HG03060 (cell line): ENCODE measurements around the gene PLCB3.
"Not testable (repeated sequence)": the region's sequence is repeated elsewhere in the genome, so short reads cannot be mapped to it uniquely, and the experiment has no call there.

Experiments
- ATAC-seq: cut with Tn5 transposase; IDR thresholded peaks from one replicate; pipeline ENCODE4 v1.9.1; 2021; ENCODE audit warnings: low read depth, moderate number of reproducible peaks; ENCODE audit not compliant: unreplicated experiment

PLCB3 gene

GRCh38 chr11:64298966-64299846 lies 47.9 kb downstream of the PLCB3 start:
- ATAC-seq, result no peak

- ATAC-seq, result no peak
Measured at GRCh38 chr11:64299847-64300648, 48.7 kb downstream of the PLCB3 start, which contains the start of gene CATSPERZ. Gene CATSPERZ (plus strand): TSS chr11:64300358. CDS start chr11:64300411, 53 bp downstream.

DNA sequence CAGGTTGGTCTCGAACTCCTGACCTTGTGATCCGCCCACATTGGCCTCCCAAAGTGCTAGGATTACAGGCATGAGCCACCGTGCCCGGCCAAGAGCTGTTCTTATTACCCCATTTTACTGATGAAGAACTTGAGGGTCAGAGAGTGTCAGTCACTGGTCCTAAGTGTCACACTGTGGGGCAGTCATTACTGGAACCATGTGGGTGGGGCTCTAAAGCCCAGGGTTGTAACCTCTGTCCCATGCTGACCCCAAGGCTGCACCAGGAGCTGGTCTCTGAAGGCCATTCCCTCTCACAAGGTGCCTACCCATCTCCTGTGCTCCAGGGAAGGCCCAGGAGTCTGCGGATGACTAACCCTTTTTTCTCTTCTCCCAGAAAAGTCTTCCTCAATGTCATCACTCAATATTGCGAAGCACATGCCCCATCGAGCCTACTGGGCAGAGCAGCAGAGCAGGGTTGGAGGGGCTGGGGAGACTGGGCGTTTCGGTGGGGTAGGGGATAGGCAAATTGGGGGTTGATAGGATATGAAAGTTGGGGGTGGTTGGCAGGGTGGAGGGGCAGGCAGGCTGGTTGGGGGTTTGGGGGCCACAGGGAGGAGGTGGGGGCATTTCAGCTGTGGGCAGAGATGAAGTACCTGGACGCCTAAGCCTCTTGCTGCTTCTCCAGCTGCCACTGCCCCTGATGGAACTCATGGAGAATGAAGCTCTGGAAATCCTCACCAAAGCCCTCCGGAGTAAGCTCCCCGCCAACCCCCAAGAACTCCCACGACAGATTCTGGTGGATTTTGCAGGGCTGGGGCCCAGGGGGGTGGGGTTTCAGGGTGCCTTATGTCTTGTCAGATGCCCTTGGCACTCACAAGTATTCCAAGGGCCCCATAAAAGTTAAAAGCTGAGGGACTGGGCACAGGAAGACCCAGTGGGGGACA lies 52.0 kb downstream of the PLCB3 start:
- no peak for ATAC-seq

DNA sequence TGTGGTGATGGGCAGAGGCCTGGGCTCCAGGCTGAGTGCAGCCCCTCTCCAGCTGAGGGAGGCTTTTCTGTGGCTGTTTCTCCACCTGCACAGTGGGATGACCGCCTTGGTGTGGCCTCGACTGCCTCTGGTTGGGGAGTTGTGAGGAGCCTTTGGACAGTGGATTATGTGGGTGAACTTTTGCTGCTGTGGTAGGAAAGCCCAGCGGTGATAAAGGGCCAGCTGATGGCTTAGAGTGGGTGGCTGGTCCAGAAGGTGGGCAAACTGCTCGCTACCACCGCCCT lies 52.6 kb downstream of the PLCB3 start:
- no peak for ATAC-seq

DNA sequence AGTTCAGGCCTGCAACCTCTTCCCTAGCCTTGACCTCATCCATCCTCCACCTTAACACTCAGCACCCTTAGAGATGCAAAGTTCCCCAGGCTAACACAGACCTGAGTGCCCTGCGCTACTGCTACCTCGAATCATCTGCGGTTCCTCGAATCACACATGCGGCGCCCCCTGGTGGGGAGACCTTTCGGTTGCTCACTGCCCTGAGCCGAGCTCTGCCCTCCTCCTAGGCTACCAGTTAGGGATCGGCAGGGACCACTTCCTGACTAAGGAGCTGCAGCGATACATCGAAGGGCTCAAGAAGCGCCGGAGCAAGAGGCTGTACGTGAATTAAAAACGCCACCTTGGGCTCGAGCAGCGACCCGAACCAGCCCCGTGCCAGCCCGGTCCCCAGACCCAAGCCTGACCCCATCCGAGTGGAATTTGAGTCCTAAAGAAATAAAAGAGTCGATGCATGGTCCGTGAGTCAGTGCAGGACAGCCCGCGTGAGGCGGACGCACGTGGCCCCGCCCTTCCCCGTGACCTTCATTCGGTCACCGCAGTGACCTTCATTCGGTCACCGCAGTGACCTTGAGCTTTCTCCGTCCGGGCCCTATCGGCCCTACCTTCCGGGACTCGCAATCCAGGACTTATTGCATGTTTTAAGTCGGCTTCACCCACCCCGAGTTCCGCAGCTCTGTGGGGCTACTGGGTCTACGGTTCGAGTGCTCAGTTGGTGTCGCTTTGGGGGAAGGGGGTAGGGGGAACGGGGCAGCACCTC lies 53.2 kb downstream of the PLCB3 start:
- peak; percentile 25 for ATAC-seq

DNA sequence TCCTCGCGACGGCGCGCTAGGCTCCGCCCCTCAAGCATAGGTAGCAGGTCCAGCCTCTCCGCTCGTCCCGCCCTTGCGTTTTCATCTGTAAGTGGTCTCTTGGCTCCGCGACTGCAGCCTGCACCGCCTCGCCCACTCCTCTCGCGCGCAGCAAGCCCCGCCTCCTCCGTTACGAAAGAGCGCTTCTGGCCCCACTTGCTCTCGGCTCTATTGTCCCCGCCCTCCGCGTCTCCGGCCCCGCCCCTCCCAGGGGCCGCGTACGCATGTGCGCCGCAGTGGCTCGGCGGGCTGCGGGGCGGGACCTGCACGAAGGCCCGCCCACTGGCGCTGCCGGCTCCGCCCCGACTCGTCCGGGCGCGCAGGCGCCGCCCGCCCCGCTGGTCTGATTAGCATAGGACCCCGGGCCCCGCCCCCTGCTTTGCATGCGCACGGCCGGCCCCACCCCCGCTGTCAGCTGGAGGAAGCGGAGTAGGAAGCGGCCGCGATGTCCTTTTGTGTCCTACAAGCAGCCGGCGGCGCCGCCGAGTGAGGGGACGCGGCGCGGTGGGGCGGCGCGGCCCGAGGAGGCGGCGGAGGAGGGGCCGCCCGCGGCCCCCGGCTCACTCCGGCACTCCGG lies 53.9 kb downstream of the PLCB3 start, which contains the start of gene ESRRA:
TSS of gene ESRRA (plus strand) at position 450 of the 616 bp plus-strand sequence. CDS start 1,656 bp downstream, outside the sequence.
- ATAC-seq, result peak; percentile 51

GRCh38 chr11:64305691-64306562 lies 54.6 kb downstream of the PLCB3 start:
- ATAC-seq, result no peak

DNA sequence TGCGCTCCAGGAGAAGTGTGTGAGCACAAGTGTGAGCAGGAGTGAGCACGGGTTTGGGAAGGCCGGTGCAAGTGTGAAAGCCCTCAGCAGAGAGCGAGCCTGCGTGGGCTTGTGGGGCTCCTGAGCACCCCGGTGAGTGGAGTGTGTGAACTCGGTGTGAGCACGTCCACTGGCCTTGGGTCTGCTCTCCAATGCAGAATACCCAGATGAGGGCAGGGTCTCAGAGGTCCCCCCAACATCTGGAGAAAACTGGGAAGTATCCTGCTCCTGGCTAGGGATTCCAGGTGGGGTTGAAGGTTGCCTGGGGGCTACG lies 55.2 kb downstream of the PLCB3 start:
- no peak for ATAC-seq

DNA sequence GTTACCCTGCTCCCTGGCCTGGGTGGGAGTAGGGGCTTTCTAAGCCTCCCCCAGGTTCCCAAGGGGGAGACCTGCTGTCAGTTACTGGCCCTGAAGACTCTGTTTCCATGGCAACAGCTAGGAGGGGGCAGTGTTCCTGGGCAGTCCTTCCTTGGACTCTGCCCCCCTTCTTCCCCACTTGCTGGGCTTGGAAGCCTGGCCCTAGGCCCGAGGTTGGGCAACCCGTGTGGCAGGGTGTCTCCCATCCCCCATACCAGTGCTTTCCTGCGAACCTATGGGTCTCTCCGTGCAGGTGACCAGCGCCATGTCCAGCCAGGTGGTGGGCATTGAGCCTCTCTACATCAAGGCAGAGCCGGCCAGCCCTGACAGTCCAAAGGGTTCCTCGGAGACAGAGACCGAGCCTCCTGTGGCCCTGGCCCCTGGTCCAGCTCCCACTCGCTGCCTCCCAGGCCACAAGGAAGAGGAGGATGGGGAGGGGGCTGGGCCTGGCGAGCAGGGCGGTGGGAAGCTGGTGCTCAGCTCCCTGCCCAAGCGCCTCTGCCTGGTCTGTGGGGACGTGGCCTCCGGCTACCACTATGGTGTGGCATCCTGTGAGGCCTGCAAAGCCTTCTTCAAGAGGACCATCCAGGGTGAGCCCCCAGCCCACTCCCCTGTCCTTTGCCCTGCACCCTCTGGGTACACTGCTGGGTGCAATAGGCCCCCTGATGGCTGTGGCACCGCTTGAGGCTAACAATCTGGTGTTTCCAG lies 55.7 kb downstream of the PLCB3 start:
- no peak for ATAC-seq

GRCh38 chr11:64307795-64308194 lies 56.5 kb downstream of the PLCB3 start:
- not testable (repeated sequence) for ATAC-seq

DNA sequence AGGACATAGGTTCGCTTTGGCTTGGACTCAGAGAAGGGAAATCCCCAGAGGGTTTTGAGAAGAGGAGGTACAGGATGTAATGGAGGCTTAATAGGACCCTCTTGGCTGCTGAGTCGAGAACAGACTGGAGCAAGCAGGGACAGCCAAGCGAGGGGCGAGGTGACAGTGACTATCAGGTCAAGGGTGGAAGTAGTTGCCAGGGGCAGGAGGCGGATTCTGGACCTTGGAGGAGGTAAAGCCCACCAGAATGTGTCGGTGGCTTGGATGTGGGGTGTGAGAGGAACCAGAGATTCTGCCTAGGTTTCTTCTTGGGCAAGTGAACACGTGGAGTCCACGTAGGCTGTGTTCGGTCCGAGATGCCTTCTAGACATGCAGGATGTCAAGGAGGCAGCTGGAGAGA lies 61.6 kb downstream of the PLCB3 start:
- no peak for ATAC-seq

DNA sequence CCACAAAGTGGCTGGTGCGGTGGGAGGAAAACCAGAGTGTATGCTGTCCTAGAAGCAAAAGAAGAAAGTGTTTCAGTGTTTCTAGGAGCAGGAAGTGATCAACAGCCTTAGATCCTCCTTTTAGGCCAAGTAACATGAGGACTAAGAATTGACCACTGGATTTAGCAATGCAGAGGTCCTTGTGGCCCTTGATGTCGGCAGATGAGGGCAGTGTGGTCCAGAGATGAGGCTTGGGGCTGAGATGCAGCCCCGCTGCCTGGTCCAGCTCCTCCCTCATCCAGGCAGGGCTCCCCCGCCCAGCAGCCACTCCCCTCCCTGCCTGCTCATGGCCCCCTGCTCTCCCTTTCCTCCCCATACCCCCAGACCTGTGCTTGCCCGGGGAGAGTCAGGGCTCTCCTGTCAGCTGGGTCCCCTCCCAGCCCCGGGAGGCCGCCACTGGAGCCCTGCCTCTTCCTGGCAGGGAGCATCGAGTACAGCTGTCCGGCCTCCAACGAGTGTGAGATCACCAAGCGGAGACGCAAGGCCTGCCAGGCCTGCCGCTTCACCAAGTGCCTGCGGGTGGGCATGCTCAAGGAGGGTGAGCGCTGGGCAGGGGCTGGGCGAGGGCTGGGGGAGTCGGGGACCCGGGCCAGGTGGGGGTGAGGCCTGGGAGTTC lies 62.3 kb downstream of the PLCB3 start:
- ATAC-seq, result no peak

DNA sequence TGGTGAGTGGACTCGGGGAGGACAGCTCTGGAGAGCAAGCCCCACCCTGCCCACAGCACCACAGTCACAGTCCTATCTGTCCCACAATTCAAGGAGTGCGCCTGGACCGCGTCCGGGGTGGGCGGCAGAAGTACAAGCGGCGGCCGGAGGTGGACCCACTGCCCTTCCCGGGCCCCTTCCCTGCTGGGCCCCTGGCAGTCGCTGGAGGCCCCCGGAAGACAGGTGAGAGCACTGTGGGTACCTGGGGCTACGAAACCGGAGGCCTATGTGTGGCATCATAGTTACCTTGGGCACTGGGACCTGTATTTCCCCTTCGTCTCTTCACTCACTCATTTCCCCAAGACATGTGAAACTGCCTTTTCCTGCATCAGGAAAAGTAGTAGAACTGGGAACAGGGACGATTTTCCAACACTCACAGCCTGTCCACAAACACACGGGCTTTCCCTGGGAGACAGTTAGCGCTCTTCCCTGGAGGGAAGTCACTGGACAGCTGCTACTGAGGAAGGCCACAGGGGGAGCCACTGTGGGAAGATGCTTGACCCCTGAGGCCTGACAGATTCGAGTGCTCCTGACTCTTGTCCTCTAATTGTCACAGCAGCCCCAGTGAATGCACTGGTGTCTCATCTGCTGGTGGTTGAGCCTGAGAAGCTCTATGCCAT lies 62.9 kb downstream of the PLCB3 start:
- ATAC-seq, result no peak

DNA sequence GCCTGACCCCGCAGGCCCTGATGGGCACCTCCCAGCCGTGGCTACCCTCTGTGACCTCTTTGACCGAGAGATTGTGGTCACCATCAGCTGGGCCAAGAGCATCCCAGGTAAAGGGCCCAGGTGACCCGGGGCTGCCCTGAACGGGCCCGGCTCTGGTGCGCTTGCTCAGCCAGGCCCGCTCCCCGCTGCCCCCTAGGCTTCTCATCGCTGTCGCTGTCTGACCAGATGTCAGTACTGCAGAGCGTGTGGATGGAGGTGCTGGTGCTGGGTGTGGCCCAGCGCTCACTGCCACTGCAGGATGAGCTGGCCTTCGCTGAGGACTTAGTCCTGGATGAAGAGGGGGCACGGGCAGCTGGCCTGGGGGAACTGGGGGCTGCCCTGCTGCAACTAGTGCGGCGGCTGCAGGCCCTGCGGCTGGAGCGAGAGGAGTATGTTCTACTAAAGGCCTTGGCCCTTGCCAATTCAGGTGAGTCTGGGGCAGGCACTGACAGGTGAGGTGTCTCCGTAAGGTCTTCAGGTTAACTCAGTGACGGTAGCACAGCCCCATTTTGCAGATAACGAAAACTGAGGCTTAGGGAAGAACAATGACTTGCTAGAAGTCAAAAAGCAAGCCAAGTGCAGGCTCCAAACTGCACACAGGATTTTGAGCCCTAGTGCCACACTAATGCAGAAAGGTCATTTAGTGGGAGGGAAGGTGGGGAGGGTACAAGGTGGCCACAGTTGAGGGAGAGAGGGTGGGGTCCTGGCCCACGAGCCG lies 63.7 kb downstream of the PLCB3 start:
- no peak for ATAC-seq

DNA sequence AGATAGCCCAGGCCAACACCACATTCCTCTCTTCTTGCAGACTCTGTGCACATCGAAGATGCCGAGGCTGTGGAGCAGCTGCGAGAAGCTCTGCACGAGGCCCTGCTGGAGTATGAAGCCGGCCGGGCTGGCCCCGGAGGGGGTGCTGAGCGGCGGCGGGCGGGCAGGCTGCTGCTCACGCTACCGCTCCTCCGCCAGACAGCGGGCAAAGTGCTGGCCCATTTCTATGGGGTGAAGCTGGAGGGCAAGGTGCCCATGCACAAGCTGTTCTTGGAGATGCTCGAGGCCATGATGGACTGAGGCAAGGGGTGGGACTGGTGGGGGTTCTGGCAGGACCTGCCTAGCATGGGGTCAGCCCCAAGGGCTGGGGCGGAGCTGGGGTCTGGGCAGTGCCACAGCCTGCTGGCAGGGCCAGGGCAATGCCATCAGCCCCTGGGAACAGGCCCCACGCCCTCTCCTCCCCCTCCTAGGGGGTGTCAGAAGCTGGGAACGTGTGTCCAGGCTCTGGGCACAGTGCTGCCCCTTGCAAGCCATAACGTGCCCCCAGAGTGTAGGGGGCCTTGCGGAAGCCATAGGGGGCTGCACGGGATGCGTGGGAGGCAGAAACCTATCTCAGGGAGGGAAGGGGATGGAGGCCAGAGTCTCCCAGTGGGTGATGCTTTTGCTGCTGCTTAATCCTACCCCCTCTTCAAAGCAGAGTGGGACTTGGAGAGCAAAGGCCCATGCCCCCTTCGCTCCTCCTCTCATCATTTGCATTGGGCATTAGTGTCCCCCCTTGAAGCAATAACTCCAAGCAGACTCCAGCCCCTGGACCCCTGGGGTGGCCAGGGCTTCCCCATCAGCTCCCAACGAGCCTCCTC lies 64.6 kb downstream of the PLCB3 start:
- not testable (repeated sequence) for ATAC-seq
